Testis (tissue), 2 donors: ENCODE measurements around the gene GPHN.

Experiments
- POLR2A ChIP-seq: fragments of 450-650 bp; IDR thresholded peaks from one replicate; pipeline ENCODE4 v1.6.1; 2017; ENCODE audit warnings: antibody characterized with exemption, mild to moderate bottlenecking, moderate library complexity
- TF ChIP-seq, protein P1 (sequence below), 3 experiments: fragments of 450-650 bp in 2 of 3; fragments of 200-600 bp in 1 of 3; sonication (generic) in 1 of 3; IDR thresholded peaks; one replicate each; pipeline ENCODE4 v1.5.1; 2016 to 2019; ENCODE audit warnings: antibody characterized with exemption in 3 of 3, mild to moderate bottlenecking in 2 of 3, moderate library complexity in 1 of 3

DNA sequence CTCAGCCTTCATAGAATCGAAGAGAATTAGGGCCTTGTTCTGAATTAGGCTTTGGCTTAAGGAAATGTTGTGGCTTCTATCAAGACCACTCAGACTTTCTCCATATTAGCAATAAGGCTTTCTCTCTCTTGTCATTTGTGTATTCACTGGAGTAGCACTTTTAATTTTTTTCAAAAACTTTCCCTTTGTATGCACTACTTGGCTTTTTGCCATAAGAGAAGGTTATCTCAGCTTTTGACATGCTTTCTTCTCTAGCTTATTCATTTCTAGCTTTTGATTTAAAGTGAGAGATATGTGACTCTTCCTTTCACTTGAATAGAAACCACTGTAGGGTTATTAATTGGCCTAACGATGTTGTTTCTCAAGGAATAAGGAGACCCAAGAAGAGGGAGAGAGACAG is 244.2 kb downstream of the GPHN start:
- TF ChIP-seq, protein P1, sequence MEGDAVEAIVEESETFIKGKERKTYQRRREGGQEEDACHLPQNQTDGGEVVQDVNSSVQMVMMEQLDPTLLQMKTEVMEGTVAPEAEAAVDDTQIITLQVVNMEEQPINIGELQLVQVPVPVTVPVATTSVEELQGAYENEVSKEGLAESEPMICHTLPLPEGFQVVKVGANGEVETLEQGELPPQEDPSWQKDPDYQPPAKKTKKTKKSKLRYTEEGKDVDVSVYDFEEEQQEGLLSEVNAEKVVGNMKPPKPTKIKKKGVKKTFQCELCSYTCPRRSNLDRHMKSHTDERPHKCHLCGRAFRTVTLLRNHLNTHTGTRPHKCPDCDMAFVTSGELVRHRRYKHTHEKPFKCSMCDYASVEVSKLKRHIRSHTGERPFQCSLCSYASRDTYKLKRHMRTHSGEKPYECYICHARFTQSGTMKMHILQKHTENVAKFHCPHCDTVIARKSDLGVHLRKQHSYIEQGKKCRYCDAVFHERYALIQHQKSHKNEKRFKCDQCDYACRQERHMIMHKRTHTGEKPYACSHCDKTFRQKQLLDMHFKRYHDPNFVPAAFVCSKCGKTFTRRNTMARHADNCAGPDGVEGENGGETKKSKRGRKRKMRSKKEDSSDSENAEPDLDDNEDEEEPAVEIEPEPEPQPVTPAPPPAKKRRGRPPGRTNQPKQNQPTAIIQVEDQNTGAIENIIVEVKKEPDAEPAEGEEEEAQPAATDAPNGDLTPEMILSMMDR (IDR thresholded peaks at IDR 0.05), result no peak
- no peak for TF ChIP-seq POLR2A
